ENCODE results near the gene SYTL2.
"Not testable (repeated sequence)": the region's sequence is repeated elsewhere in the genome, so short reads cannot be mapped to it uniquely, and the experiment has no call there.

Gene SYTL2

GRCh38 chr11:85810871-85811611, at the start of gene SYTL2:
SYTL2 (minus strand) TSS chr11:85811141; CDS start chr11:85757725, 53,416 bp downstream.
- TF ChIP-seq CTCF (IDR thresholded peaks at IDR 0.05; ENCODE audit: low read depth, low read length) = no peak
- H3K4me3 ChIP-seq (ENCODE audit: low read depth, low read length) = peak within 1 kb of the TSS; percentile 69

- not testable (repeated sequence) for H3K4me3 ChIP-seq (ENCODE audit: low read depth, low read length)
Measured at GRCh38 chr11:85859541-85859940, 48.6 kb upstream of the SYTL2 start.

GRCh38 chr11:85857098-85857497, 46.2 kb upstream of the SYTL2 start:
- TF ChIP-seq CTCF (IDR thresholded peaks at IDR 0.05; ENCODE audit: low read depth, low read length) = no peak

GRCh38 chr11:85855341-85855656, 44.4 kb upstream of the SYTL2 start, which contains the start of gene CCDC83:
CCDC83 (plus strand) TSS chr11:85855383; CDS start chr11:85865124, 9,741 bp downstream.
- peak within 1 kb of the TSS; percentile 61 for H3K4me3 ChIP-seq (ENCODE audit: low read depth, low read length)
- TF ChIP-seq CTCF (IDR thresholded peaks at IDR 0.05; ENCODE audit: low read depth, low read length) = no peak; the same call in 1 of the 2 replicates

More at GRCh38 chr11:85857098-85857497, 46.2 kb upstream of the SYTL2 start:
- no peak overlapping the region for H3K4me3 ChIP-seq (ENCODE audit: low read depth, low read length)

GRCh38 chr11:85854557-85855340, 43.8 kb upstream of the SYTL2 start:
- peak; percentile 47 for TF ChIP-seq CTCF (IDR thresholded peaks at IDR 0.05; ENCODE audit: low read depth, low read length)

GRCh38 chr11:85854212-85854556, 43.2 kb upstream of the SYTL2 start:
- no peak for TF ChIP-seq CTCF (IDR thresholded peaks at IDR 0.05; ENCODE audit: low read depth, low read length)
- H3K4me3 ChIP-seq (ENCODE audit: low read depth, low read length) = peak overlapping the region; percentile 61

More at GRCh38 chr11:85854557-85855340, 43.8 kb upstream of the SYTL2 start:
- H3K4me3 ChIP-seq (ENCODE audit: low read depth, low read length) = peak overlapping the region; percentile 61

GRCh38 chr11:85853541-85853940, 42.6 kb upstream of the SYTL2 start:
- not testable (repeated sequence) for H3K4me3 ChIP-seq (ENCODE audit: low read depth, low read length)

GRCh38 chr11:85852754-85853153, 41.8 kb upstream of the SYTL2 start:
- not testable (repeated sequence) for H3K4me3 ChIP-seq (ENCODE audit: low read depth, low read length)
